ENCODE results near the gene DDRGK1. TPM values are rescaled to one million over a fixed set of nuclear protein-coding genes. Genes with fewer than 3 reads are reported as not detected.

DDRGK1 gene
- total and polyA plus RNA-seq, 8 donors, result 2.3 to 108 (median 52.4) TPM

GRCh38 chr20:3146732-3147341 is 57.6 kb downstream of the DDRGK1 start:
- H3K36me3 ChIP-seq, result peaks cover 15 to 57% (median 48%) of the 10 kb centered on the region in 4 donors
- intact Hi-C loops (cut with DNase I; ENCODE audit: low total_unique reads), result no loop called here
- WGBS, 5 donors, result 88 to 95% (median 92%) methylated on average over 10 of the region's 10 CpGs
- no peaks in the 10 kb centered on the region for H3K9me3 ChIP-seq
- H3K4me1 ChIP-seq, result peaks cover under 1 to 28% (median 16%) of the 10 kb centered on the region in 4 donors
- H3K27me3 ChIP-seq, result no peaks in the 10 kb centered on the region
- no peak overlapping the region for H3K4me3 ChIP-seq
- no peak overlapping the region for H3K27ac ChIP-seq
- TF ChIP-seq CTCF (IDR thresholded peaks at IDR 0.05) (no peak), EP300 (IDR thresholded peaks at IDR 0.05) (no peak), POLR2AphosphoS5 (IDR thresholded peaks at IDR 0.05) (no peak), POLR2A (IDR thresholded peaks at IDR 0.05) (no peak)
- DNase-seq, result no peak

- H3K4me3 ChIP-seq, result no peak overlapping the region
- 92 to 99% (median 97%) methylated on average over 3 of the region's 3 CpGs for WGBS, 5 donors
- no peaks in the 10 kb centered on the region for H3K9me3 ChIP-seq
- H3K27me3 ChIP-seq, result no peaks in the 10 kb centered on the region
- peaks cover 3 to 27% (median 12%) of the 10 kb centered on the region in 4 donors for H3K36me3 ChIP-seq
- H3K27ac ChIP-seq, result no peak overlapping the region
- intact Hi-C loops (cut with DNase I; ENCODE audit: low total_unique reads), result no loop called here
- no peak for DNase-seq
- no peak for TF ChIP-seq CTCF (IDR thresholded peaks at IDR 0.05)
- TF ChIP-seq POLR2A (IDR thresholded peaks at IDR 0.05), result no peak
- no peak for TF ChIP-seq EP300 (IDR thresholded peaks at IDR 0.05)
- no peak for TF ChIP-seq POLR2AphosphoS5 (IDR thresholded peaks at IDR 0.05)
- H3K4me1 ChIP-seq, result peaks cover 0 to 4% (median under 1%) of the 10 kb centered on the region in 4 donors
These were observed 62.7 kb downstream of the DDRGK1 start for GRCh38 chr20:3141757-3142156.

Other genes starting within 250 kb of the DDRGK1 start
- 1 to 10 TPM in 1 of 5 donors, not detected in 4; 8.0 TPM for gene GNRH2, start 161.1 kb downstream of the DDRGK1 start, total RNA-seq
- 1 to 10 TPM in 1 of 3 donors, not detected in 2; 1.4 TPM for gene GNRH2, start 161.1 kb downstream of the DDRGK1 start, polyA plus RNA-seq
- gene MRPS26, start 158.6 kb downstream of the DDRGK1 start, total RNA-seq, result 100 to 1,000 TPM in 1 of 5 donors, 10 to 100 TPM in 3, 1 to 10 TPM in 1; 4.5 to 102 (median 34.5) TPM
- gene MRPS26, start 158.6 kb downstream of the DDRGK1 start, polyA plus RNA-seq, result 10 to 100 TPM; 65.4 to 82.8 (median 74.3) TPM
- not detected for gene OXT, start 133.1 kb downstream of the DDRGK1 start, total RNA-seq
- gene OXT, start 133.1 kb downstream of the DDRGK1 start, polyA plus RNA-seq, result under 1 TPM in 1 of 3 donors, not detected in 2; 0.45 TPM
- not detected for gene AVP, start 120.0 kb downstream of the DDRGK1 start, total RNA-seq
- gene AVP, start 120.0 kb downstream of the DDRGK1 start, polyA plus RNA-seq, result not detected
- gene FASTKD5, start 44.8 kb downstream of the DDRGK1 start, total RNA-seq, result 10 to 100 TPM in 4 of 5 donors, not detected in 1; 17.4 to 24.0 (median 19.6) TPM
- 1 to 10 TPM; 6.0 to 7.5 (median 7.3) TPM for gene FASTKD5, start 44.8 kb downstream of the DDRGK1 start, polyA plus RNA-seq
- gene UBOX5, start 44.8 kb downstream of the DDRGK1 start, total RNA-seq, result 1 to 10 TPM in 4 of 5 donors, not detected in 1; 3.6 to 6.2 (median 4.7) TPM
- gene UBOX5, start 44.8 kb downstream of the DDRGK1 start, polyA plus RNA-seq, result 1 to 10 TPM; 2.7 to 3.4 (median 3.0) TPM
- gene LZTS3, start 31.1 kb downstream of the DDRGK1 start, total RNA-seq, result 10 to 100 TPM in 4 of 5 donors, 1 to 10 TPM in 1; 5.3 to 36.6 (median 22.3) TPM
- gene LZTS3, start 31.1 kb downstream of the DDRGK1 start, polyA plus RNA-seq, result 10 to 100 TPM in 2 of 3 donors, 1 to 10 TPM in 1; 8.6 to 16.6 (median 12.7) TPM
- 10 to 100 TPM; 11.1 to 57.1 (median 36.9) TPM for gene ITPA, start 4.8 kb upstream of the DDRGK1 start, total RNA-seq
- 100 to 1,000 TPM in 1 of 3 donors, 10 to 100 TPM in 2; 58.8 to 105 (median 78.9) TPM for gene ITPA, start 4.8 kb upstream of the DDRGK1 start, polyA plus RNA-seq
- gene SLC4A11, start 34.5 kb upstream of the DDRGK1 start, total RNA-seq, result 10 to 100 TPM in 1 of 5 donors, 1 to 10 TPM in 2, under 1 TPM in 1, not detected in 1; 0.37 to 22.3 (median 7.8) TPM
- gene SLC4A11, start 34.5 kb upstream of the DDRGK1 start, polyA plus RNA-seq, result 10 to 100 TPM in 1 of 3 donors, under 1 TPM in 2; 0.46 to 11.2 (median 0.87) TPM
- gene DNAAF9, start 203.0 kb upstream of the DDRGK1 start, total RNA-seq, result 10 to 100 TPM in 4 of 5 donors, 1 to 10 TPM in 1; 1.2 to 23.7 (median 17.9) TPM
- gene DNAAF9, start 203.0 kb upstream of the DDRGK1 start, polyA plus RNA-seq, result 1 to 10 TPM; 3.4 to 4.1 (median 3.6) TPM